GM21619 (cell line): ENCODE results near the gene TAF10.

Experiments
- ATAC-seq: cut with Tn5 transposase; IDR thresholded peaks from one replicate; pipeline ENCODE4 v1.9.1; 2021; ENCODE audit not compliant: unreplicated experiment

The TAF10 gene

GRCh38 chr11:6625832-6626420 is 13.9 kb upstream of the TAF10 start:
- ATAC-seq = no peak

GRCh38 chr11:6625156-6625831 is 13.3 kb upstream of the TAF10 start:
- ATAC-seq = no peak

DNA sequence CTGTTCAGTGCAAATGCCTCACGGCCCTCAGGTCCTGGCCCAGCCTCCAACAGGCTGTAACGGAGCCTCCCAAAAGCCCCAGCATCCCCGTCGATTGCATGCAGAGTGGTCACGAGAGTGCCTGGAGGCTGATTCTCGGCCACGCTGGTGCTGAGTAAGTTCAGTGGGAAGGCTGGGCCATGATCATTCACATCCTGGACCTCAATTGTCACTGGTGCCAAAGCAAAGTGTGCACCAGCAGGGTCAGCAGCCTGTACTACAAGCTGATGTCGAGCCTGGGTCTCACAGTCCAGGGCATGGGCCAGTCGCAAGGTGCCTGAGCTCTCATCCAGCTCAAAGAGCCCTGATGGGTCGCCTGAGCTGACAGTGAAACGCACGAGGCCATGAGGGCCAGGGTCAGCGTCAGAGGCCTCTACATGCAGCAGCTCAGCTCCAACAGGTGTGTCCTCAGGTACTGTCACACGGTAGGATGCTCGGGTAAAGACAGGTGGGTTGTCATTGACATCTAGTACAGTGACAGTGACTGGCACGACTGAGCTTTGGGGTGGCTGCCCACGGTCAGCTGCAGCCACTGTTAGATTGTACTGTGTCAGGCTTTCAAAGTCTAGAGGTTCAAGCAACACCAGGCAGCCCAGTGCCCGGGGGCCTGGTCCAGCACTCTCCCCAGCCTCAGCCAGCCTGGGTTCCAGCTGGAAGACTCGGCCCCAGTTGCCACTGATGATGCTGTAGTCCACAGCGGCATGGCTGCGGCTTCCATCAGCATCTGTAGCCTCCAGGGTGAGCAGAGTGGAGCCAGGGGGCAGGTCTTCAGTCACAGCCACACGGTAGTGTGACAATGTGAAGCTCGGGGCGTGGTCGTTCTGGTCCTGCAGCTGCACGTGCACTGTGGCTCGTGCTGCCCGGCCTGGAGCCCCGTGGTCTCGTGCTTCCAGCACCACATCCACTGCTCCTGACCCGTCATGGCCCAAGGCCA is 11.7 kb upstream of the TAF10 start:
- no peak for ATAC-seq

DNA sequence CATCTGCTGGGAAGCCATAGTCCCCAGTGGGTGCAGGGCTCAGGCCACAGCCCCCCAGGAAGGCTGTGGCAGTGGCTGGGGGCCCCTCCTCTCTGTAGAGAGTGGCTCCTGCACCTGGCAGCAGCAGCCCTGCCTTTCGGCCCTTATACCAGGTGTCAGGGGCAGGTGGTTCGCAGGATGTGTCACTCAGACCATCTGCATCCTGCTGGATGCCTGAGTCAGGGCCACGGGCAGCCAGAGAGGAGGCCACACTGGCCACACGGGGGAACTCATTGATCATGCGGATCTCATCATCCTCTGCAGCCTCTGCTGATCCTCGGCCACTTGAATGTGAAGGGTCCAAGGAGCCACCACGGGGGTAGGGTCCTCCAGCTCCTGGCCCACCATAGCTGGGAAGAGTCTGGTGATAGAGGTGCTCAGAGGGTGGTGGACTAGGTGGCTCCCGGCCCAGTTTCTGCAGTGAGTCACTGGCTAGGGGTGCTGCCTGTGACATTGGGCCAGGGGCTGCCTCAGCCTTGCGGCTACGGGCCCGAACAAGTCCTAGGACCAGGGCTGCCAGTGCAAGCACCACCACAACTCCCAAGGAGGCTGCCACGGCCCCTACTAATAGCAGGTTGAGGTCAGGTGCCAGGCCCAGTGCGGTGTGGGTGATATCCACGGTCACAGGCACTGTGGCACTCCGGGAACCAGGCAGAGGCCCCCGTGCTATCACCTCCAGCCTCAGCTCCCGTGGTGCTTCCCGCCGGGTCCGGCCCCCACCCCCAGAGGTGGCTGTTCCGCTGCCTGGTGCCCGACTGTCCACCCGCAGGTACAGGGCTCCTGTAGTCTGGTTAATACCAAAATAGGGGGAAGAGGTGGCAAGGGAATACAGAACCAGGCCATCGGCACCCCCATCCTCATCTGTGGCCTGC is 10.5 kb upstream of the TAF10 start:
- ATAC-seq = no peak

DNA sequence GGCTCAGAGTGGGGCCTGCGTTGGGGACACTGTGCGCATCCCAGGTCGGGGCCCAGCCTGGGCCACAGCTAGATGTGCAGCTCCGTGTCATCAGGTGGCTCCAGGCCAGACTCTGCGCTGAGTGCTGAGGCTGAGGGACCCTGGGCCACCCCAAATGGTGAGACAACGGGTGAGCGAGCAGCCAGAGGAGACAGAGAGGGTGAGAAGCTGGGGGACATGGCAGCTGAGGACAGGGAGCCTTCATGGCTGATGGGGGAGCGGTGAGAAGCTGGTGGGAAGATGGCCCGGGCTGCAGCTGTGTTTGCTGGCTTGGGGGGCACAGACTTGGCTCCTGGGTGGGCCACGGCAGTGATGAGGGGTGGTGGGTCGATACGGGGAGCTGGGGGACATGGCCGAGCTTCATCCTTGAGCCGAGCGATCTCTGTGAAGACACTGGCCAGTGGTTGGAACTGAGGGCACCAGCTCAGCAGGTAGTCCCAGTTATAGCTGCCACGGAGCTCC is 9.7 kb upstream of the TAF10 start:
- ATAC-seq = no peak

- no peak for ATAC-seq
Measured at GRCh38 chr11:6620636-6621035, 8.6 kb upstream of the TAF10 start.

DNA sequence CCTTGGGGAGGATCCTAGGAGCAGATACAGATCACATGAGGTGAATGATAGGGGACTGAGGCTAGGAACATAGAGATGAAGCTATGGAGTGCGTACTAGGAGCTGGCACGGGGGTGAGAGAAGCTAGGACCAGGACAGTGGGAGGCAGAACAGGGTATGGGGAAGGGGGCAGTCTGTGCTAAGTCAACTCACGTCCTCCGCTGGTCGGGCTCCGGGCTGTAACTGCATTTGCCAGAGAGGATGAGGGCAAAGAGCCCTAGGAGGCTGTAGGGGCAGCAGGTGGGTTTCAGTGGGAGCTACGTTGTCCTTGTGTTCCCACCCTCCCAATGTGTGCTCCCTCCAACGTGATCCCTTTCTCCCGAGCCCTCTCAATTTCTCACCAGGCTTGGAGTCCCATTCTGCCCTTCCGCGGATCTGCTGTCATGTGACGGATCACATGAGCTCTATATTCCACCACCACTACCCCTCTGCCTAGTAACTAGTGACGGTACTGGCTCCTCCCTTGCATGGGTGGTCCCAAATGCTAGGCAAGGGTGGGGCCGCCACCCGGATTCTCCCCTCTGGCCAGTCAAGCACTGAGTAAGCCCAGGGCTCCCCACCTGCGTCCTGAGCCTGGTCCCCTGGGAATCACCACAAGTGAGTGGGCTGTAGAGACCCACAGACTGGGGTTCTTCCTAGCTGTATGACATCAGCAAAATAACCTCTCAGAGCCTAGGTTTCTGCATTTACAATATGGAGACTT is 7.2 kb upstream of the TAF10 start, which contains the start of gene TPP1:
TPP1 (minus strand) TSS at position 419 of the 742 bp plus-strand sequence; CDS start at position 397, 22 bp downstream.
- ATAC-seq = peak; percentile 99

- ATAC-seq = no peak
Measured at GRCh38 chr11:6618117-6619003, 6.3 kb upstream of the TAF10 start.

DNA sequence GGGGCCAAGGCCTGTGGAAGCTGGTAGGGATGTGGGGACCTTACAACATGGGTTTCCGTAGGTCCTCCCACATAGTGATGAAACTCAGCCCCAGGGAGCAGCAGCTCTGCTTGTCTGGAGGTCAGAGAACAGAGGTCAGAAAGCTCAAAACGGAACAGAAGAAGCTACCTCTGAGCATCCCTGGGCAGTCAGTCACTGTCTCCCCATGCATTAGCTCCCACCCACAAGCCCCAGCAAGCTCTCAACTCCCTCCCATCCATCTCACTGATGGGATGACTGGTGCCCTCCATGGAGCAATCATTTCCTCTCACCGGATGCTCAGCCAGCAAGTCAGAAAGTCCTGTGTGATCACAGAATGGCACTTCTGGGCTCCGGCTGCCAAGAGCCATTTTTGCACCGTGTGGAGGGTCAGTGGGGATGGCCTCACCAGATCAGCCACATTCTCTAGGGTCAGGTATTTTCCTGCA is 5.3 kb upstream of the TAF10 start:
- no peak for ATAC-seq

- no peak for ATAC-seq
Measured at GRCh38 chr11:6616596-6617250, 4.7 kb upstream of the TAF10 start.

DNA sequence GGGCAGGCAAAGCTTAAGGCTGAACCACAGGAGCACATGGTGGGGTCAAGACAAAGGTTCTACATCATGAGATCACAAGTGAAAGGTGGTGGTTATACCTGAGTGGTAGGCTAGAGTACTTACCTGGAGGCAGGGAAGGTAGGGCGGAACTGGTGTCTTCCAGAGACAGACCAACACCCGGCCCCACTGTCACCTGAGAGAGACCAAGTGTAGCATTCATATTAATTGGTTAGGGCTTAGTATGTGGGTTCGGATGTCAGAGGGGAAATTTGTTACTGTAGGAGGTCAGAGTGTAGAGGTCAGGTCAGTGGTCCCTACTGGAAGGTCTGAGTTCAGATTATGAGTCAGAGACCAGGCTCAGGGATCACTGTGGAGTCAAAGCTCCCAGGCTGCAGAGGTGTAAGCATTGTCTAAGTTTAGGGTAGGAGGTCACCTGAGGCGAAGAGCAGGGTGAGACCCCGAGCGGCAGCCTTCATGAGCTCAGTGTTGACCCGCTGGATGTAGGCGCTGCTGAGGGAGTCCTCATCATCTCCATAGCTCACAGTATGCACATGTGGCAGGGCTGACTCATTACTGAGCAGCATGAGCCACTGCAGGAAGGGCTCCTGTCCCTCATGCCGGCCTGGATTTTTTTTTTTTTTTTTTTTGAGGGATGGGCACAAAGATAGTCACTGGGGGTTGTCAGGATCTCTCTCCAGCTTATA is 4.0 kb upstream of the TAF10 start:
- no peak for ATAC-seq

- no peak for ATAC-seq
Measured at GRCh38 chr11:6615046-6615445, 3.0 kb upstream of the TAF10 start.

DNA sequence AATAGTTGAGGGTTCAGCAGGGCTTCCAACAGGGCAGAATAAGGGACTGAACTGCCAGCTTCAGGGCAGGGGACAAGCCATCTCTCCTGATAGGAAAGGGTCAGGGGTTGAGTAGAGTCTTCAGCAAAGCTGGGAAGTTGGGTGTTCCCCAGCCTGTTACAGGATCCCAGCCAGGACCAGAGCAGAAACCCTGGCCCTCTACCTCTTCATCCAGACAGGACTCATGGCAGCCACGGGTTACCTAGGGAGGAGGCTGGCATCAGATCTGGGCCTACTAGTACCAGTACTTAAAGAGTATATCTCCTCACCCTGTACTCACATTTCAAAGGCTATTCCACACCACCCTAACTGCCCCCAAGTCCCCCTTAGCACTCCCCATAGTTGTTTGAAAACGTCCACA is 2.4 kb upstream of the TAF10 start:
- no peak for ATAC-seq

GRCh38 chr11:6613496-6613895 is 1.5 kb upstream of the TAF10 start:
- ATAC-seq = no peak

- peak; percentile 6 for ATAC-seq
Measured at GRCh38 chr11:6611963-6612212, 128 bp downstream of the TAF10 start.

DNA sequence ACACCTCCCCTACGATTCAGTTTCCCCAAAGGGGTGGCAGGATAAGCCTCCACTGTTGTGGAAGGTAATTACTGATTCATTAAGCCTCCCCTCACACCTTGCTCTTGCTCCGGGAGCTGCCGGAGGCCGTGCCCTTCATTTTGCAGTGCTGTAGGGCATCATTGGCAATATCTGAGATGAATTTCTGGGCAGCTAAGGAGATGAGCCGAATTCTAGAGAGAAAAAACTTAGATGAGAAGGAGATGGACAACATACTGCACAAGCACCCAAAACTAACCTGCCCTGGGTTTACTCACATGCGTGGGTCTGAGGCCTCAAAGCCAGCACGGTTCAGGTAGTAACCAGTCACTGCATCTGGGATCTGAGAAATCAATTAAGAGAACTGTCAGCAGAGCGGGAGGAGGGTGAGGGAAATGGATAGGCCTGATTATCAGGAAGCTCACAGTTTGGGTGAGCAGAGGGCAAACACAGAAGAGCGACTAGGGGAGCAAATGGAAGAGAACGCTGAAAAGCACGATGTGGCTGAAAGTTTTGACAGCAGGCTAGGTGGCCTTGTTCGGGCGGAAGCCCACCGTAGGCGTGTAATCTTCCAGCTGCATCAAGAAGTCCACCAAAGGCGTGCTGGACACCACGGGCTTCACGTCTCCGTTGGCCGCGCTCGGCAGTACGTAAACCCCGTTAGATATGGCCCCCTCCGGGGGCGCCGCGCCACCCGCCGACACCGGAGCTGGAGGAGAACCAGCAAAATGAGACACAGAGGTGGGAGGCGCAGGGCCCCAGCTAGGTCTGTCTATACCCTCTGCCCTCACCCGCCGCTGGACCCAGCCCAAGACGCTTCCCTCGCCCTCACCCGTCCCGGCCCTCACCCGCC is 689 bp downstream of the TAF10 start:
- ATAC-seq = no peak

GRCh38 chr11:6610591-6610990 is 1.4 kb downstream of the TAF10 start:
- ATAC-seq = no peak
